Left renal cortex interstitium (tissue), 4 donors: ENCODE results near the gene HLA-DQA1. TPM values are rescaled to one million over a fixed set of nuclear protein-coding genes. Genes with fewer than 3 reads are reported as not detected.

ENCODE experiments used
- DNase-seq, 4 donors: peaks; one replicate each; pipeline ENCODE4 v3.0.0-alpha.2; 2013; ENCODE audit warnings: low read depth in 4 of 4, low spot score in 2 of 4, missing footprints in 1 of 4
- polyA plus RNA-seq, 4 donors: library from polyadenylated mRNA; unstranded; fragments of 120-200 nt; gene quantifications; one replicate each; pipeline ENCODE4 v1.2.1, GENCODE V29; 2013; ENCODE audit not compliant: insufficient read length in 4 of 4

HLA-DQA1 gene
- polyA plus RNA-seq, 4 donors: 2.6 to 5.7 (median 3.8) TPM

DNA sequence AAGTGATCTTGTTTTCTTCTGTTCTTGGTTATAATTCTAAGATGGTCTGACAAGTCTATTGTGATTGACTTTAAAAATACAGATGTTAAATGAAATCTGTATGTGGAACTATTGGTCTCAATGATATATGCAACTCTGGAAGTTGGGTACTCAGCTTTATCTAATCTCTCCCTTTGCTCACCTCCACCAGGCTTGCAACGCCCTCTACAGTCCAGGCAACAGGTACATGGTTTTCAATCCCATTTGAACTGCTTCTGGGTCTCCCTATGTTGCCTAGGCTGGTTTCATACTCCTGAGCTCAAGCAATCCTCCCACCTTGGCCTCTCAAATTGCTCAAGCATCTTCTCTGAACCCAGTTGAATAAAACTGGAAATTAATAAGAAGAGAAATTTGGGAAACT, 54.8 kb downstream of the HLA-DQA1 start:
- DNase-seq: no peak

Other genes with a start within 250 kb of the HLA-DQA1 start
- 1 to 10 TPM in 2 of 4 donors, under 1 TPM in 2; 0.14 to 1.8 (median 0.85) TPM for gene BTNL2, start 230.2 kb upstream of the HLA-DQA1 start, polyA plus RNA-seq
- 100 to 1,000 TPM in 1 of 4 donors, 10 to 100 TPM in 3; 52.7 to 119 (median 80.0) TPM for gene HLA-DRA, start 197.5 kb upstream of the HLA-DQA1 start, polyA plus RNA-seq
- 10 to 100 TPM in 3 of 4 donors, 1 to 10 TPM in 1; 8.3 to 46.3 (median 13.8) TPM for gene HLA-DRB5, start 107.1 kb upstream of the HLA-DQA1 start, polyA plus RNA-seq
- gene HLA-DRB1, start 47.6 kb upstream of the HLA-DQA1 start, polyA plus RNA-seq: 10 to 100 TPM; 23.8 to 58.8 (median 50.9) TPM
- 10 to 100 TPM in 1 of 4 donors, 1 to 10 TPM in 3; 3.8 to 11.9 (median 7.3) TPM for gene HLA-DQB1, start 29.3 kb downstream of the HLA-DQA1 start, polyA plus RNA-seq
- under 1 TPM in 2 of 4 donors, not detected in 2; 0.16 to 0.21 TPM for gene HLA-DQA2, start 104.0 kb downstream of the HLA-DQA1 start, polyA plus RNA-seq
- 1 to 10 TPM in 3 of 4 donors, not detected in 1; 1.0 to 1.6 (median 1.2) TPM for gene HLA-DQB2, start 126.1 kb downstream of the HLA-DQA1 start, polyA plus RNA-seq
- under 1 TPM in 3 of 4 donors, not detected in 1; 0.14 to 0.21 (median 0.17) TPM for gene HLA-DOB, start 179.6 kb downstream of the HLA-DQA1 start, polyA plus RNA-seq
- 10 to 100 TPM; 12.6 to 17.4 (median 13.1) TPM for gene TAP2, start 201.3 kb downstream of the HLA-DQA1 start, polyA plus RNA-seq
- 10 to 100 TPM; 17.9 to 27.3 (median 24.3) TPM for gene PSMB8, start 206.6 kb downstream of the HLA-DQA1 start, polyA plus RNA-seq
- gene TAP1, start 216.3 kb downstream of the HLA-DQA1 start, polyA plus RNA-seq: 10 to 100 TPM in 3 of 4 donors, 1 to 10 TPM in 1; 9.2 to 11.9 (median 11.8) TPM
- gene PSMB9, start 216.8 kb downstream of the HLA-DQA1 start, polyA plus RNA-seq: 1 to 10 TPM; 4.4 to 8.4 (median 7.7) TPM